GM19463 (cell line): ENCODE measurements around the gene SINHCAF.

Source experiments
- ATAC-seq: cut with Tn5 transposase; IDR thresholded peaks from one replicate; pipeline ENCODE4 v1.9.1; 2021; ENCODE audit warnings: mild to moderate bottlenecking, moderate library complexity; ENCODE audit not compliant: unreplicated experiment

The SINHCAF gene

DNA sequence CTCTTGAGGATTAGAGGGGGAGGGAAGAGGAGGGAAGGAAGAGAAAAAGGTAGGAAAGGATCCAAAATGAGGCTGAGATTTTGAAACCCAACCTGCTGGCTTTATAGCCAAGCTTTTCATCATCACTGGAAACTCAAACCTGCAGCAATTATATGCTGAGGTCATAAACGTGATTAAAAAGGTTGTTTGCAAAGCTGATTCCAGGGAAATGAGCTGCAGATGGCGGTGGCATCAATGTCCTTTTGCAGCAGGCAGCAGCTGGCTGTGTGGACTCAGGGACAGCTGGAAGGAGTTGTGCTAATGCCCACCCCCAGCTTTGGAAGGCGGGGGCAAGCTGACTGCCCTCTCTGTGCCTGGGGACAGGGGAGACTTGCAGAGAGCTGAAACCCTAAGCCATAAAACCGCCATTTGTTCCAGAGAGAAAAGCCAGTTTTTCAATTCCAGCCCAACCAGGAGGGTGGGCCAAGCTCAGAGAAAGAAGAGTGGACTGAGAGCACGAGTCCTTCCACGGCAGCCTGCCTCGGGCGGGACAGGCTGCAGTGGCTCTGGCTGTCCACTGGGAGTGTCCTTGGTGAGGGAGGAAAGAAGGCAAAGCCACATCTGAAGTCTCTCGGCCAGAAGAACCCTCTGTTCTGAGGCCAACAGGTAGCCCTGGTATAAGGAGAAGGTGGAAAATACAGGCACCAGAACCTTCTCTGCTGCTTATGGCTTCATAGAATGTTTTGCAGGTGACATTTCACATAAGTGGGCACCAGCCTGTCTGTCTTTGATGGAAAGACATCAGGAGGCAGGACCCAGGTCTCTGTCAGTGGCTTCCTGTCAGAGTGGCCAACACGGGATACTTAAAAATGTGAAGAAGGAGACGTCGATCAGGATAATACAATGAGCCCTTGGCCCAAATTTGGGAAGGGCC lies 90.7 kb downstream of the SINHCAF start:
- ATAC-seq = no peak

GRCh38 chr12:31234053-31234840 lies 91.7 kb downstream of the SINHCAF start:
- no peak for ATAC-seq

- no peak for ATAC-seq
These were observed 92.8 kb downstream of the SINHCAF start for GRCh38 chr12:31233061-31233730.

- no peak for ATAC-seq
These were observed 93.5 kb downstream of the SINHCAF start for GRCh38 chr12:31232361-31232965.

GRCh38 chr12:31231611-31232360 lies 94.2 kb downstream of the SINHCAF start:
- no peak for ATAC-seq
